ENCODE data around the gene PITX1. TPM values are rescaled to one million over a fixed set of nuclear protein-coding genes. Genes with fewer than 3 reads are reported as not detected.

Gene PITX1
- total RNA-seq, 1 donor from 2014 or later, result not detected

GRCh38 chr5:135037519-135038204, 3.6 kb upstream of the PITX1 start:
- DNase-seq (ENCODE audit: low spot score), result peak; percentile 46
- Histone ChIP-seq H3K9me3 (ENCODE audit: low read depth) (no peaks in the 10 kb centered on the region), H4K20me1 (ENCODE audit: low read depth) (peaks cover 85% of the 10 kb centered on the region), H3K9ac (no peak overlapping the region), H3K36me3 (no peaks in the 10 kb centered on the region), H3F3A (ENCODE audit: low read depth) (peaks cover 25% of the 10 kb centered on the region), H3K4me2 (no peak overlapping the region), H3K27ac (no peak overlapping the region), H3K79me2 (ENCODE audit: low read depth) (no peaks in the 10 kb centered on the region), H3K27me3 (peaks cover 100% of the 10 kb centered on the region), H3K4me1 (peaks cover 24% of the 10 kb centered on the region), H3K4me3 (no peak overlapping the region), H2AFZ (replicated peaks) (no peak overlapping the region)
- H3K27ac Mint-ChIP-seq, result no peak overlapping the region
- H3K4me3 Mint-ChIP-seq, result no peak overlapping the region
- H3K36me3 Mint-ChIP-seq, result no peaks in the 10 kb centered on the region
- TF ChIP-seq EZH2phosphoT487 (IDR thresholded peaks at IDR 0.05) (no peak), EZH2 (IDR thresholded peaks at IDR 0.05) (no peak)
- TF ChIP-seq, protein P1, sequence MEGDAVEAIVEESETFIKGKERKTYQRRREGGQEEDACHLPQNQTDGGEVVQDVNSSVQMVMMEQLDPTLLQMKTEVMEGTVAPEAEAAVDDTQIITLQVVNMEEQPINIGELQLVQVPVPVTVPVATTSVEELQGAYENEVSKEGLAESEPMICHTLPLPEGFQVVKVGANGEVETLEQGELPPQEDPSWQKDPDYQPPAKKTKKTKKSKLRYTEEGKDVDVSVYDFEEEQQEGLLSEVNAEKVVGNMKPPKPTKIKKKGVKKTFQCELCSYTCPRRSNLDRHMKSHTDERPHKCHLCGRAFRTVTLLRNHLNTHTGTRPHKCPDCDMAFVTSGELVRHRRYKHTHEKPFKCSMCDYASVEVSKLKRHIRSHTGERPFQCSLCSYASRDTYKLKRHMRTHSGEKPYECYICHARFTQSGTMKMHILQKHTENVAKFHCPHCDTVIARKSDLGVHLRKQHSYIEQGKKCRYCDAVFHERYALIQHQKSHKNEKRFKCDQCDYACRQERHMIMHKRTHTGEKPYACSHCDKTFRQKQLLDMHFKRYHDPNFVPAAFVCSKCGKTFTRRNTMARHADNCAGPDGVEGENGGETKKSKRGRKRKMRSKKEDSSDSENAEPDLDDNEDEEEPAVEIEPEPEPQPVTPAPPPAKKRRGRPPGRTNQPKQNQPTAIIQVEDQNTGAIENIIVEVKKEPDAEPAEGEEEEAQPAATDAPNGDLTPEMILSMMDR (IDR thresholded peaks at IDR 0.05), result no peak
- H3K27me3 Mint-ChIP-seq (ENCODE audit: insufficient read depth, low read depth), result peaks cover 79% of the 10 kb centered on the region
- H3K9me3 Mint-ChIP-seq, result peaks cover 5% of the 10 kb centered on the region
- H3K4me1 Mint-ChIP-seq, result peaks cover 19% of the 10 kb centered on the region

DNA sequence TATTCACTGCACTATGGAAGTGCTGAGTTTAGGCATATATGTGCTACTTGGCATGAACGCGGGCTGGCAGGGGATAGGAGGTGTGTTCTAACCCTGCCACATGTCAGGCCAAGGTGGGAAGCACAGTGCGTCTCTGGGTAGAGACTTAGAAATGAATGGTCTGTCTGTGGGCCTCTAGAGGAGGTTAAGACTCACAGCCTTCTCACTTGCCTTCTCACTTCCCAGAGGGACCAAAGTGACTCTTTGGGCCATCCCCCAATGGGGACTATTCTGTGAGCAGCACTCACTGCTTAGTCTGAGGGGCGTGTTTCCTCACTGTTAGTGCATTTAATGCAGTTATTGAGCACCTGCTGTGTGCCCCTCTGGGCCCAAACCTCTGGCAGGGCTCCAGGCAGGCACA, 2.4 kb upstream of the PITX1 start:
- TF ChIP-seq EZH2phosphoT487 (IDR thresholded peaks at IDR 0.05) (no peak), EZH2 (IDR thresholded peaks at IDR 0.05) (no peak)
- H3F3A ChIP-seq (ENCODE audit: low read depth), result peaks cover 36% of the 10 kb centered on the region
- H3K27ac ChIP-seq, result no peak overlapping the region
- H3K9ac ChIP-seq, result no peak overlapping the region
- H3K4me1 ChIP-seq, result peaks cover 31% of the 10 kb centered on the region
- Mint-ChIP-seq H3K36me3 (no peaks in the 10 kb centered on the region), H3K4me3 (no peak overlapping the region), H3K9me3 (peaks cover 5% of the 10 kb centered on the region), H3K27ac (no peak overlapping the region), H3K27me3 (ENCODE audit: insufficient read depth, low read depth) (peaks cover 79% of the 10 kb centered on the region), H3K4me1 (peaks cover 23% of the 10 kb centered on the region)
- peaks cover 100% of the 10 kb centered on the region for H3K27me3 ChIP-seq
- peaks cover 94% of the 10 kb centered on the region for H4K20me1 ChIP-seq (ENCODE audit: low read depth)
- no peaks in the 10 kb centered on the region for H3K79me2 ChIP-seq (ENCODE audit: low read depth)
- H3K36me3 ChIP-seq, result no peaks in the 10 kb centered on the region
- H3K4me2 ChIP-seq, result no peak overlapping the region
- no peak for DNase-seq (ENCODE audit: low spot score)
- H3K4me3 ChIP-seq, result no peak overlapping the region
- no peak overlapping the region for H2AFZ ChIP-seq (replicated peaks)
- no peaks in the 10 kb centered on the region for H3K9me3 ChIP-seq (ENCODE audit: low read depth)

DNA sequence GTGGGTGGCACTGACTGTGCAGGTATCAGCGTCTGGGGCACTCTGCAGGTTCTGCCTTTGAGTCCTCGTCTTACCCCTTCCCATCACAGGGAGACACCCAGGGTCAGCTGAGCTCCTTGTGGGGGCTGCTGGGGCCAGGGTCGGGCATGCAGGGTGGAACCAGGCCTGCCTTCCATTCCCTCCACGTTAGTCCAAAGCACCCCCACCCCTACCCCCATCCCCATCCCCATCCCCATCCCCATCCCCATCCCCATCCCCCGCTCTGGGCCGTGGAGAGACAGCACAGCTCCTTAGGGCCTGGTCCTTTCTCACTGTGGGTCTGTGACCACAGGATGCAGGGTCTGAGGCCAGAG, 1.6 kb upstream of the PITX1 start:
- H3K9me3 ChIP-seq (ENCODE audit: low read depth), result no peaks in the 10 kb centered on the region
- peaks cover 42% of the 10 kb centered on the region for H3F3A ChIP-seq (ENCODE audit: low read depth)
- H3K27me3 ChIP-seq, result peaks cover 100% of the 10 kb centered on the region
- no peaks in the 10 kb centered on the region for H3K36me3 Mint-ChIP-seq
- H3K36me3 ChIP-seq, result no peaks in the 10 kb centered on the region
- peaks cover 94% of the 10 kb centered on the region for H4K20me1 ChIP-seq (ENCODE audit: low read depth)
- no peak overlapping the region for H3K4me2 ChIP-seq
- H3K4me1 ChIP-seq, result peaks cover 31% of the 10 kb centered on the region
- TF ChIP-seq EZH2 (IDR thresholded peaks at IDR 0.05) (no peak), EZH2phosphoT487 (IDR thresholded peaks at IDR 0.05) (no peak)
- TF ChIP-seq, protein P1 (IDR thresholded peaks at IDR 0.05), result no peak
- peaks cover 5% of the 10 kb centered on the region for H3K9me3 Mint-ChIP-seq
- H3K27me3 Mint-ChIP-seq (ENCODE audit: insufficient read depth, low read depth), result peaks cover 78% of the 10 kb centered on the region
- no peak overlapping the region for H3K27ac ChIP-seq
- no peak for DNase-seq (ENCODE audit: low spot score)
- no peak overlapping the region for H3K4me3 ChIP-seq
- H3K4me1 Mint-ChIP-seq, result peaks cover 20% of the 10 kb centered on the region
- H3K9ac ChIP-seq, result no peak overlapping the region
- no peak overlapping the region for H3K4me3 Mint-ChIP-seq
- no peak overlapping the region for H2AFZ ChIP-seq (replicated peaks)
- H3K27ac Mint-ChIP-seq, result no peak overlapping the region
- H3K79me2 ChIP-seq (ENCODE audit: low read depth), result no peaks in the 10 kb centered on the region

GRCh38 chr5:135034963-135035677, 1.1 kb upstream of the PITX1 start:
- Histone ChIP-seq H2AFZ (replicated peaks) (no peak overlapping the region), H3K4me3 (peak overlapping the region; percentile 40), H3K9ac (no peak overlapping the region), H3K9me3 (ENCODE audit: low read depth) (no peaks in the 10 kb centered on the region), H4K20me1 (ENCODE audit: low read depth) (peaks cover 94% of the 10 kb centered on the region), H3K27ac (no peak overlapping the region), H3K4me2 (peak overlapping the region; percentile 85), H3K36me3 (no peaks in the 10 kb centered on the region), H3K27me3 (peaks cover 100% of the 10 kb centered on the region), H3F3A (ENCODE audit: low read depth) (peaks cover 42% of the 10 kb centered on the region), H3K79me2 (ENCODE audit: low read depth) (no peaks in the 10 kb centered on the region), H3K4me1 (peaks cover 27% of the 10 kb centered on the region)
- TF ChIP-seq, protein P1 (IDR thresholded peaks at IDR 0.05), result no peak
- TF ChIP-seq EZH2 (IDR thresholded peaks at IDR 0.05), result no peak
- TF ChIP-seq EZH2phosphoT487 (IDR thresholded peaks at IDR 0.05), result no peak
- H3K36me3 Mint-ChIP-seq, result no peaks in the 10 kb centered on the region
- H3K4me1 Mint-ChIP-seq, result peaks cover 20% of the 10 kb centered on the region
- peaks cover 5% of the 10 kb centered on the region for H3K9me3 Mint-ChIP-seq
- no peak overlapping the region for H3K27ac Mint-ChIP-seq
- H3K4me3 Mint-ChIP-seq, result peak overlapping the region; percentile 85
- DNase-seq (ENCODE audit: low spot score), result no peak
- H3K27me3 Mint-ChIP-seq (ENCODE audit: insufficient read depth, low read depth), result peaks cover 78% of the 10 kb centered on the region

Data from neural progenitor cell (in vitro differentiated cells).